Measurements from ENCODE around the gene PHAF1.

DNA sequence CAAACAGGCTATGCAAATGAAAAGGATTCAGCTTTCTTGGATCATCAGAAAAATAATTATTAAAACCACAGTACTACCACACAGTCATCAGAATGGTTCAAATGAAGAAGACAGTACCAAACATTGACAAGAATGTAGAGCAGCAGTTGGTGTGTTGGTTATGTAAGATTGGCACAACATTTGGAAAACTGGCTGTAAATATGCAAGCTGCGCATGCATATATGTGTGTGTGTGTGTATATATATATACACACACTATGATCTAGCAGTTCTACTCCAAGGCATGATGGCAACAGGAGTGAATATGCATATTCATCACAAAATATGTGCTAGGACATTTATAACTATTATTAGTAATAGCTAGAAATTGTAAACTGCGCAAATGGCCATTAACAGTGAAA lies 34.4 kb upstream of the PHAF1 start:
- TF ChIP-seq EZH2 (IDR thresholded peaks at IDR 0.05; ENCODE audit: borderline replicate concordance, low read depth, low read length, severe bottlenecking) = no peak
- TF ChIP-seq, protein P1, sequence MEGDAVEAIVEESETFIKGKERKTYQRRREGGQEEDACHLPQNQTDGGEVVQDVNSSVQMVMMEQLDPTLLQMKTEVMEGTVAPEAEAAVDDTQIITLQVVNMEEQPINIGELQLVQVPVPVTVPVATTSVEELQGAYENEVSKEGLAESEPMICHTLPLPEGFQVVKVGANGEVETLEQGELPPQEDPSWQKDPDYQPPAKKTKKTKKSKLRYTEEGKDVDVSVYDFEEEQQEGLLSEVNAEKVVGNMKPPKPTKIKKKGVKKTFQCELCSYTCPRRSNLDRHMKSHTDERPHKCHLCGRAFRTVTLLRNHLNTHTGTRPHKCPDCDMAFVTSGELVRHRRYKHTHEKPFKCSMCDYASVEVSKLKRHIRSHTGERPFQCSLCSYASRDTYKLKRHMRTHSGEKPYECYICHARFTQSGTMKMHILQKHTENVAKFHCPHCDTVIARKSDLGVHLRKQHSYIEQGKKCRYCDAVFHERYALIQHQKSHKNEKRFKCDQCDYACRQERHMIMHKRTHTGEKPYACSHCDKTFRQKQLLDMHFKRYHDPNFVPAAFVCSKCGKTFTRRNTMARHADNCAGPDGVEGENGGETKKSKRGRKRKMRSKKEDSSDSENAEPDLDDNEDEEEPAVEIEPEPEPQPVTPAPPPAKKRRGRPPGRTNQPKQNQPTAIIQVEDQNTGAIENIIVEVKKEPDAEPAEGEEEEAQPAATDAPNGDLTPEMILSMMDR (IDR thresholded peaks at IDR 0.05; ENCODE audit: borderline replicate concordance, extremely low read depth, low read length, poor library complexity, severe bottlenecking) = no peak

Measured in DND-41 (cell line).